ENCODE results near the gene ELFN1.

- TF ChIP-seq CTCF (IDR thresholded peaks at IDR 0.05): no peak
- no peak for TF ChIP-seq POLR2A (IDR thresholded peaks at IDR 0.05)
Observed at GRCh38 chr7:1761097-1761496, 91.0 kb downstream of the ELFN1 start.

All from body of pancreas (tissue), 4 donors.